Spleen (tissue), 11 donors: ENCODE measurements around the gene PCBP3. TPM values are rescaled to one million over a fixed set of nuclear protein-coding genes. Genes with fewer than 3 reads are reported as not detected.

Experiments
- DNase-seq: peaks from one replicate; pipeline ENCODE4 v3.0.0-alpha.2; 2020
- H3K27ac ChIP-seq, 8 donors: fragments of 200-600 bp; sonication (generic) in 7 of 8; 1 replicate in 4 of 8; 2 replicates in 4 of 8; pipeline versions ENCODE4 v1.5.0 to v1.8.0; 2016 to 2021; ENCODE audit warnings: inconsistent platforms in 4 of 8, mild to moderate bottlenecking in 4 of 8, moderate library complexity in 1 of 8
- H3K27me3 ChIP-seq, 7 donors: fragments of 200-600 bp; sonication (generic) in 6 of 7; replicated peaks in 1 of 7; 1 replicate in 4 of 7; 2 replicates in 3 of 7; pipeline versions ENCODE4 v1.5.0 to v1.8.0; 2016 to 2021; ENCODE audit warnings: inconsistent platforms in 3 of 7, mild to moderate bottlenecking in 1 of 7
- H3K36me3 ChIP-seq, 6 donors: fragments of 200-600 bp; sonication (generic) in 5 of 6; 1 replicate in 4 of 6; 2 replicates in 2 of 6; pipeline versions ENCODE4 v1.5.0 to v1.8.0; 2016 to 2021; ENCODE audit warnings: inconsistent platforms in 2 of 6
- H3K4me1 ChIP-seq, 6 donors: fragments of 200-600 bp; sonication (generic) in 5 of 6; 1 replicate in 3 of 6; 2 replicates in 3 of 6; pipeline versions ENCODE4 v1.5.0 to v1.8.0; 2016 to 2021; ENCODE audit warnings: inconsistent platforms in 3 of 6
- H3K4me3 ChIP-seq, 8 donors: fragments of 200-600 bp; sonication (generic) in 7 of 8; 1 replicate in 4 of 8; 2 replicates in 4 of 8; pipeline versions ENCODE4 v1.5.0 to v1.8.0; 2016 to 2021; ENCODE audit warnings: inconsistent platforms in 4 of 8, mild to moderate bottlenecking in 4 of 8, moderate library complexity in 2 of 8
- H3K9me3 ChIP-seq, 8 donors: fragments of 200-600 bp; sonication (generic) in 7 of 8; 1 replicate in 4 of 8; 2 replicates in 4 of 8; pipeline versions ENCODE4 v1.5.0 to v1.8.0; 2016 to 2021; ENCODE audit warnings: inconsistent platforms in 4 of 8
- CTCF ChIP-seq, 11 experiments: fragments of 200-600 bp in 7 of 11; fragments of 450-650 bp in 4 of 11; sonication (generic) in 4 of 11; IDR thresholded peaks in 8 of 11; conservative IDR thresholded peaks in 3 of 11; 1 replicate in 7 of 11; 2 replicates in 4 of 11; pipeline versions ENCODE4 v1.4.0 to v1.8.0; 2016 to 2021; ENCODE audit warnings: antibody characterized with exemption in 11 of 11, inconsistent platforms in 4 of 11, mild to moderate bottlenecking in 1 of 11
- POLR2A ChIP-seq, 3 donors: fragments of 450-650 bp; IDR thresholded peaks; one replicate each; pipeline ENCODE4 v1.5.1; 2017; ENCODE audit warnings: antibody characterized with exemption in 3 of 3, mild to moderate bottlenecking in 1 of 3
- POLR2AphosphoS5 ChIP-seq, 3 donors: sonication (generic); formaldehyde crosslinking; IDR thresholded peaks; one replicate each; pipeline ENCODE4 v1.5.1; 2017; ENCODE audit warnings: antibody characterized with exemption in 3 of 3
- WGBS, 5 donors: extraction: QIAGEN DNeasy Blood & Tissue Kit in 3 of 5; methylation state at CpG; one replicate each; pipeline versions ENCODE4 v1.1.5 to v1.1.7; 2013 to 2018; 5-methylcytosine and 5-hydroxymethylcytosine counted together
- intact Hi-C: fragments of 100-400 bp; cut with DNase I; formaldehyde crosslinking; loops from one replicate; pipeline ENCODE4 v1.15.0; 2023; ENCODE audit warnings: low total_unique reads
- polyA plus RNA-seq, 3 donors: library from polyadenylated mRNA; stranded (reverse); fragments of 200-250 nt; gene quantifications; one replicate each; pipeline ENCODE4 v1.2.1, GENCODE V29; 2013
- total RNA-seq, 7 donors: library from RNA; depleted of rRNA in 3 of 7; stranded (reverse); fragments of >200 nt in 3 of 7; fragmentation: NEBNext Ultra II Directional in 4 of 7; extraction: Animal tissue kit (Norgen Biotek cat#: 25700) in 4 of 7; gene quantifications; one replicate each; pipeline versions ENCODE4 v1.1.0 to v1.2.1, GENCODE V29; 2016 to 2021
- donor health status: healthy with polysubstance abuse.
- donor health status: DM: no; HTN: no; CAD: no; lungs with moderate emphysema.
- donor health status: DM: no; HTN: no; CAD: no.
- donor health status: Bipolar disorder and iron deficiency.
- donor health status: healthy.
- donor health status: DM: no; HTN: no; CAD: no.
- donor health status: DM: yes; HTN: yes; CAD: no.

PCBP3 gene
- total and polyA plus RNA-seq, 10 donors = 4.2 to 31.6 (median 15.2) TPM

DNA sequence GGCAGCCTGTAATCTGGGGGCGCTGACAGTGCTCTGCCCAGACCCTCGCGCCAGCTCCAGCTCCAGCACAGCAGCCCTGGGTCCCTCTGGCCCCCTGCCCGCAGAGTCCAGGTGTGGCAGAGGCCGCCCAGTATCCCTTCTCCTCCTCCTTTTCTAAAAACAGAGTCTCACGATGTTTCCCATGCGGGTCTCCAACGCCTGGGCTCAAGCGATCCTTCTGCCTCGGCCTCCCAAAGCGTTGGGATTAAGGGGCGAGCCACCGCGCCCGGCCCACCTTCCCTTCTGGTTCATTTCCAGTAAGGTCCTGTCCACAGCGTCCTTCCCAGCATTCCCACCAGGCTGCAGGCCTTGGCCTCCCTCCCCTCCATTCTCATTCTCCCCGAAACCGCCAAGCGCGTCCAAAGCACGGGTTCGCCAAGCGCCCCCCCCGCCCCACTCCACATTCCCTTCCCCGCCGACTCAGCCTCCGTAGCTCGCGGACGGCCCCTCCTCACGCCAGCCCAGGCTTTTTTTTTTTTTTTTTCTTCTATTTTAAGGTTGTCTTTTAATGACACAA lies 2.0 kb upstream of the PCBP3 start:
- peak; percentile 84 for DNase-seq
- intact Hi-C loops = loop anchor here (5.0 kb wide), 1 partner anchor 49 kb away; no protein-coding TSS in a partner anchor
- Histone ChIP-seq H3K27ac (peak overlapping the region; percentile 58 to 89 (median 85)), H3K4me3 (peak overlapping the region in 3 of 8 donors; percentile 35 to 78 (median 57)), H3K27me3 (peaks cover 0 to 30% (median 5%) of the 10 kb centered on the region in 7 donors), H3K36me3 (no peaks in the 10 kb centered on the region), H3K9me3 (no peaks in the 10 kb centered on the region), H3K4me1 (peaks cover 19 to 62% (median 43%) of the 10 kb centered on the region in 6 donors)
- no peak for TF ChIP-seq POLR2A (IDR thresholded peaks at IDR 0.05)
- TF ChIP-seq CTCF (IDR thresholded peaks at IDR 0.05 in 8 of 11, conservative IDR thresholded peaks at IDR 0.05 in 3 of 11) = no peak
- no peak for TF ChIP-seq POLR2AphosphoS5 (IDR thresholded peaks at IDR 0.05)
- WGBS, 5 donors = 69 to 83% (median 72%) methylated on average over 31 of the region's 31 CpGs

DNA sequence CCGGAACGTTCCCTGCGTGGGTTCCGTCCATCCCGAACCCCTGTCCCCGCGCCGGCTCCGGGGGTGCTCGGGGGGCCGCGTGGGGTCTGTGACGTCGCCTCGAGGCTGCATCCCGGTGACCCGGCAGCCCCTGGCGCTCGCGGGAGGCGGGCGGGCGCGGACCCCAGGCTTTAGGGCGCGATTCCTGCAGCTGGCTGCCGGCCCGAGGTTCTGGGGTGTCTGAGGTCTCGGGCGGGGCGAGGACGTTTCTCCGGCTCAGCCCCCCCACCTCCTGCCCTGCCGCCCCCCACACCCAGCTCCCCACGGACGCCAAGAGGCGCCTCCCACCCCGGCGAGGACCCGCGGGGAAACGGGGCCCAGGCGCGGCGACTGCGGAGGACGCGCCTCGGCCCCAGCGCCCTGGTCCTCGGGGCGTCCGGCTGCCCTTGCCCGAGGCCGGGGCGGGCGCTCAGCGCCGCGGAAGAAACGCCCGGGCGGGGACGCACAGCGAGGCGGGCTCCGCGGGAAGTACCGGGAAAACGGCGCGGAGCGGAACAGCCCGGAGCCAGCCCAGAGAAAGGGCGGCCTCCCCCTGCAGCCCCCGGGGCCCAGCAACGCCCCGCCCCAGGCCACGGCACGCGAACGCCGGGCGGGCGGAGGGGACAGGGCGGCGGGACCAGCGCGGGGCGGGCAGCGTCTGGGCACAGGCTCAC lies 1.3 kb upstream of the PCBP3 start:
- Histone ChIP-seq H3K4me1 (peaks cover 19 to 62% (median 43%) of the 10 kb centered on the region in 6 donors), H3K9me3 (no peaks in the 10 kb centered on the region), H3K36me3 (no peaks in the 10 kb centered on the region), H3K4me3 (peak overlapping the region in 7 of 8 donors; percentile 30 to 78 (median 51)), H3K27ac (peak overlapping the region; percentile 72 to 89 (median 85)), H3K27me3 (peaks cover 0 to 30% (median 5%) of the 10 kb centered on the region in 7 donors)
- 10 to 33% (median 15%) methylated on average over 13 to 91 of the region's 91 CpGs for WGBS, 5 donors
- TF ChIP-seq POLR2AphosphoS5 (IDR thresholded peaks at IDR 0.05) = peak in 2 of 3 donors; percentile 36 to 44
- TF ChIP-seq CTCF (IDR thresholded peaks at IDR 0.05 in 8 of 11, conservative IDR thresholded peaks at IDR 0.05 in 3 of 11) = no peak
- intact Hi-C loops = loop anchor here (5.0 kb wide), 1 partner anchor 50 kb away; no protein-coding TSS in a partner anchor
- DNase-seq = peak; percentile 92

- intact Hi-C loops = loop anchor here (5.0 kb wide), 1 partner anchor 52 kb away; no protein-coding TSS in a partner anchor
- peak overlapping the region in 7 of 8 donors; percentile 47 to 89 (median 85) for H3K27ac ChIP-seq
- no peak for DNase-seq
Observed at GRCh38 chr21:45644041-45644906, 749 bp downstream of the PCBP3 start.

More at GRCh38 chr21:45644041-45644906, 749 bp downstream of the PCBP3 start:
- 6 to 10% (median 8%) methylated on average over 37 to 56 of the region's 56 CpGs for WGBS, 5 donors
- TF ChIP-seq POLR2AphosphoS5 (IDR thresholded peaks at IDR 0.05) (no peak), CTCF (IDR thresholded peaks at IDR 0.05 in 8 of 11, conservative IDR thresholded peaks at IDR 0.05 in 3 of 11) (no peak), POLR2A (IDR thresholded peaks at IDR 0.05) (no peak)
- peak overlapping the region; percentile 36 to 78 (median 51) for H3K4me3 ChIP-seq
- peaks cover 19 to 52% (median 43%) of the 10 kb centered on the region in 6 donors for H3K4me1 ChIP-seq
- H3K27me3 ChIP-seq = peaks cover 0 to 33% (median 5%) of the 10 kb centered on the region in 7 donors
- no peaks in the 10 kb centered on the region for H3K9me3 ChIP-seq
- H3K36me3 ChIP-seq = no peaks in the 10 kb centered on the region
